Peyer's patch (tissue), 4 donors: Measurements from ENCODE around the gene PHF23.

ENCODE experiments used
- POLR2A ChIP-seq, 2 donors: fragments of 450-650 bp; IDR thresholded peaks; one replicate each; pipeline ENCODE4 v1.5.1; 2017; ENCODE audit warnings: antibody characterized with exemption in 2 of 2, mild to moderate bottlenecking in 2 of 2, moderate library complexity in 2 of 2
- TF ChIP-seq, protein P1 (sequence below), 6 experiments: fragments of 450-650 bp in 4 of 6; fragments of 200-600 bp in 2 of 6; sonication (generic) in 1 of 6; IDR thresholded peaks; one replicate each; pipeline ENCODE4 v1.5.1; 2017 to 2019; ENCODE audit warnings: antibody characterized with exemption in 6 of 6, mild to moderate bottlenecking in 3 of 6, moderate library complexity in 1 of 6

DNA sequence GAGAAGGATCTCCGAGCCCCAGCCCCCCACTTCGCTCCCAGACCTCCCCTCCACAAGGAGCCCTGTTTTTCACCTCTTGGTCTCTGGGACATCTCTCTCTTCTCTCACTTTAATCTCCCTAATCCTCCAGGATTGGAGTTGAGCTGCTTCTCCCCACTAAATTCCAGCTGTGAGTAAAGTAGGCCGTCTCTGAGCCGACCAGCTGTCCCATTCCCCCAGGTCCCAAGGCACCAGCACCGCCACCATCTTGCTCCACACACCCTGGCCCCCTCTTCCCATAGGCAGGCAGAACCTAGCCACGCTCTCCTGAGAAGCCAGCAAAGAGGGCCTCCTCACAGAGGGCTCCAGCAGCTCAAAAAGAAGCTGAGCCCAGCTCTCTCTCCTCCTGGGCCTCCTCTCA, 20.5 kb downstream of the PHF23 start:
- TF ChIP-seq, protein P1, sequence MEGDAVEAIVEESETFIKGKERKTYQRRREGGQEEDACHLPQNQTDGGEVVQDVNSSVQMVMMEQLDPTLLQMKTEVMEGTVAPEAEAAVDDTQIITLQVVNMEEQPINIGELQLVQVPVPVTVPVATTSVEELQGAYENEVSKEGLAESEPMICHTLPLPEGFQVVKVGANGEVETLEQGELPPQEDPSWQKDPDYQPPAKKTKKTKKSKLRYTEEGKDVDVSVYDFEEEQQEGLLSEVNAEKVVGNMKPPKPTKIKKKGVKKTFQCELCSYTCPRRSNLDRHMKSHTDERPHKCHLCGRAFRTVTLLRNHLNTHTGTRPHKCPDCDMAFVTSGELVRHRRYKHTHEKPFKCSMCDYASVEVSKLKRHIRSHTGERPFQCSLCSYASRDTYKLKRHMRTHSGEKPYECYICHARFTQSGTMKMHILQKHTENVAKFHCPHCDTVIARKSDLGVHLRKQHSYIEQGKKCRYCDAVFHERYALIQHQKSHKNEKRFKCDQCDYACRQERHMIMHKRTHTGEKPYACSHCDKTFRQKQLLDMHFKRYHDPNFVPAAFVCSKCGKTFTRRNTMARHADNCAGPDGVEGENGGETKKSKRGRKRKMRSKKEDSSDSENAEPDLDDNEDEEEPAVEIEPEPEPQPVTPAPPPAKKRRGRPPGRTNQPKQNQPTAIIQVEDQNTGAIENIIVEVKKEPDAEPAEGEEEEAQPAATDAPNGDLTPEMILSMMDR (IDR thresholded peaks at IDR 0.05): no peak
- no peak for TF ChIP-seq POLR2A (IDR thresholded peaks at IDR 0.05)
